Stimulated activated CD4-positive, alpha-beta T cell treated with anti-CD3 and anti-CD28 coated beads, Interleukin-1b, Interleukin-23, amount 100 ng/mL, for 48 hours (primary cell): ENCODE data around the gene P2RY10.
"Not testable (repeated sequence)": the region's sequence is repeated elsewhere in the genome, so short reads cannot be mapped to it uniquely, and the experiment has no call there.

ENCODE experiments used
- DNase-seq: peaks from one replicate; pipeline ENCODE4 v3.0.0-alpha.2; 2020

The P2RY10 gene

GRCh38 chrX:78945186-78945912 lies at the start of gene P2RY10:
P2RY10 (plus strand) TSS chrX:78945391; CDS start chrX:78960521, 15,130 bp downstream.
- peak; percentile 4 for DNase-seq

GRCh38 chrX:78922754-78923153 lies 22.4 kb upstream of the P2RY10 start:
- DNase-seq = no peak

GRCh38 chrX:78923198-78924015 lies 21.8 kb upstream of the P2RY10 start:
- DNase-seq = no peak

- no peak for DNase-seq
Measured at GRCh38 chrX:78931814-78932213, 13.4 kb upstream of the P2RY10 start.

GRCh38 chrX:78934866-78935265 lies 10.3 kb upstream of the P2RY10 start:
- DNase-seq = no peak

GRCh38 chrX:78944351-78944750 lies 840 bp upstream of the P2RY10 start:
- DNase-seq = no peak

GRCh38 chrX:78946178-78946931 lies 1.2 kb downstream of the P2RY10 start:
- no peak for DNase-seq

- DNase-seq = no peak
Measured at GRCh38 chrX:78950009-78950835, 5.0 kb downstream of the P2RY10 start.

GRCh38 chrX:78957049-78957767 lies 12.0 kb downstream of the P2RY10 start:
- no peak for DNase-seq

- DNase-seq = no peak
Measured at GRCh38 chrX:78957768-78958130, 12.6 kb downstream of the P2RY10 start.

GRCh38 chrX:78958419-78959116 lies 13.4 kb downstream of the P2RY10 start:
- no peak for DNase-seq

- DNase-seq = no peak
Measured at GRCh38 chrX:78960888-78961287, 15.7 kb downstream of the P2RY10 start.

- no peak for DNase-seq
Measured at GRCh38 chrX:78964598-78964997, 19.4 kb downstream of the P2RY10 start.

GRCh38 chrX:78979789-78980464 lies 34.7 kb downstream of the P2RY10 start:
- no peak for DNase-seq

- no peak for DNase-seq
Measured at GRCh38 chrX:78989349-78989748, 44.2 kb downstream of the P2RY10 start.

- peak; percentile 7 for DNase-seq
Measured at GRCh38 chrX:78997870-78998558, 52.8 kb downstream of the P2RY10 start.

GRCh38 chrX:79007540-79007939 lies 62.3 kb downstream of the P2RY10 start:
- DNase-seq = not testable (repeated sequence)
